Sciatic nerve (tissue), 2 donors: ENCODE measurements around the gene ZFPM1. TPM values are rescaled to one million over a fixed set of nuclear protein-coding genes. Genes with fewer than 3 reads are reported as not detected.

Experiments
- ATAC-seq: fragments of 200-7000 bp; cut with Tn5 transposase; one replicate; pipeline ENCODE4 v1.9.1; 2020; ENCODE audit warnings: mild to moderate bottlenecking, moderate library complexity
- DNase-seq: peaks from one replicate; pipeline ENCODE4 v3.0.0-alpha.2; 2020; ENCODE audit warnings: low spot score
- intact Hi-C: fragments of 100-400 bp; cut with DNase I; formaldehyde crosslinking; loops from one replicate; pipeline ENCODE4 v1.14.2; 2022
- total RNA-seq: library from RNA; stranded (reverse); fragmentation: NEBNext Ultra II Directional; extraction: Animal tissue kit (Norgen Biotek cat#: 25700); gene quantifications from one replicate; pipeline ENCODE4 v1.2.1, GENCODE V29; 2021
- donor health status: DM: no; HTN: no; CAD: no.
- donor health status: DM: no; HTN: no; CAD: no.

ZFPM1 gene
- total RNA-seq, 1 donor from 2014 or later = 3.9 TPM

DNA sequence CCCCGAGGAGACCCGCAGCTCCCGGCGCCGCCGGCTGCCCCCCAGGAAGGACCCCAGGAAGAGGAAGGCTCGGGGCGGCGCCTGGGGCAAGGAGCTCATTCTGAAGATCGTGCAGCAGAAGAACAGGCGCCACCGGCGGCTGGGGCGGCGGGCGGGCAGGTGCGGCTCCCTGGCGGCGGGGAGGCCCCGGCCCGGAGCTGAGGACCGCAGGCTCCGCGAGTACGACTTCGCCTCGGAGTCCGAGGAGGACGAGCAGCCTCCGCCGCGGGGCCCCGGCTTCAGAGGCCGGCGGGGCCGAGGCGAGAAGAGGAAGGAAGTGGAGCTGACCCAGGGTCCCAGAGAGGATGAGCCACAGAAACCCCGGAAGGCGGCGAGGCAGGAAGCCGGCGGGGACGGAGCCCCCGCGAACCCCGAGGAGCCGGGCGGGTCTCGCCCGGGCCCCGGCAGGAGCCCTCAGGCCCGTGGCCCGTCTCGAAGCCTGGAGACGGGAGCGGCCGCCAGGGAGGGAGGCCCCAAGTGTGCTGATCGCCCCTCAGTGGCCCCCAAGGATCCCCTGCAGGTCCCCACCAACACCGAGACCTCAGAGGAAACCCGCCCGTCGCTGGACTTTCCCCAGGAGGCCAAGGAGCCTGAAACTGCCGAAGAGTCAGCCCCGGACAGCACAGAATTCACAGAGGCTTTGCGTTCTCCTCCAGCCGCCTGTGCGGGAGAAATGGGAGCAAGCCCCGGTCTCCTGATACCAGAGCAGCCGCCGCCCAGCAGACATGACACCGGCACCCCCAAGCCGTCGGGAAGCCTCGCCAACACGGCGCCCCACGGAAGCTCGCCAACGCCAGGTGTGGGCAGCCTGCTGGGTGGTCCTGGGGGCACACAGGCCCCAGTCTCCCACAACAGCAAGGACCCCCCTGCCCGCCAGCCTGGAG is 22.3 kb upstream of the ZFPM1 start:
- intact Hi-C loops = no loop called here
- ATAC-seq (no peak), DNase-seq (no peak)

DNA sequence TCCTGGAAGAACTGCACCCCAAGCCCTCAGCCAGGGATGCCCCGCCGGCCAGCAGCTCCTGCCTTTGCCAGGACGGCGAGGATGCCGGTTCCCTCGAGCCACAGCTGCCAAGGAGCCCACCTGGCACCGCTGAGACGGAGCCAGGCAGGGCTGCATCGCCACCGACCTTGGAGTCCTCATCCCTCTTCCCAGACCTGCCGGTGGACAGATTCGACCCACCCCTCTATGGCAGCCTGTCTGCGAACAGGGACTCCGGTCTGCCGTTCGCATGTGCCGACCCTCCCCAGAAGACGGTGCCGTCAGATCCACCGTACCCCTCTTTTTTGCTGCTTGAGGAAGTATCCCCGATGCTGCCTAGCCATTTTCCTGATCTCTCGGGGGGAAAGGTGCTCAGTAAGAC is 21.4 kb upstream of the ZFPM1 start:
- DNase-seq (no peak), ATAC-seq (no peak)
- intact Hi-C loops = no loop called here

DNA sequence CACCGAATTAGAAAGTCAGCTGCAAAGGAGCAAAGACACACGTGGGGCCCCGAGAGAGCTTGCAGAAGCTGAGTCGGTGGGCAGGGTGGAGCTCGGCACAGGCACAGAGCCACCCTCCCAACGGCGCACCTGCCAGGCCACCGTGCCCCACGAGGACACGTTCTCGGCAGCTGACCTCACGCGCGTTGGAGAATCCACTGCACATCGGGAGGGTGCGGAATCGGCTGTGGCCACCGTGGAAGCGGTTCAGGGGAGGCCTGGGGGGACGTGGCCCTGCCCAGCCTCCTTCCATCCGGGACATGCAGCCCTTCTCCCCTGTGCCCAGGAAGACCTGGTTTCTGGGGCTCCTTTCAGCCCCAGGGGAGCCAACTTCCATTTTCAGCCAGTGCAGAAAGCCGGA is 20.9 kb upstream of the ZFPM1 start:
- ATAC-seq (no peak), DNase-seq (no peak)
- intact Hi-C loops = no loop called here

DNA sequence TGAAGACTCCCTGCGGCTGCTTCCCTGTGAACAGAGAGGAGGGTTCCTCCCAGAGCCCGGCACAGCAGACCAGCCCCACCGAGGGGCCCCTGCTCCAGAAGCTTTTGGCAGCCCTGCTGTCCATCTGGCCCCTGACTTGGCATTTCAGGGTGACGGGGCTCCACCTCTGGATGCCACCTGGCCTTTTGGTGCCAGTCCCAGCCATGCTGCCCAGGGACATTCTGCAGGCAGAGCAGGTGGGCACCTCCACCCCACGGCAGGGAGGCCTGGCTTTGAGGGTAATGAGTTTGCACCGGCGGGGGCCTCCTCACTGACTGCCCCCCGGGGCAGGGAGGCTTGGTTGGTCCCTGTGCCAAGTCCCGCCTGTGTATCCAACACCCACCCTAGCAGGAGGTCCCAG is 20.3 kb upstream of the ZFPM1 start:
- intact Hi-C loops = no loop called here

DNA sequence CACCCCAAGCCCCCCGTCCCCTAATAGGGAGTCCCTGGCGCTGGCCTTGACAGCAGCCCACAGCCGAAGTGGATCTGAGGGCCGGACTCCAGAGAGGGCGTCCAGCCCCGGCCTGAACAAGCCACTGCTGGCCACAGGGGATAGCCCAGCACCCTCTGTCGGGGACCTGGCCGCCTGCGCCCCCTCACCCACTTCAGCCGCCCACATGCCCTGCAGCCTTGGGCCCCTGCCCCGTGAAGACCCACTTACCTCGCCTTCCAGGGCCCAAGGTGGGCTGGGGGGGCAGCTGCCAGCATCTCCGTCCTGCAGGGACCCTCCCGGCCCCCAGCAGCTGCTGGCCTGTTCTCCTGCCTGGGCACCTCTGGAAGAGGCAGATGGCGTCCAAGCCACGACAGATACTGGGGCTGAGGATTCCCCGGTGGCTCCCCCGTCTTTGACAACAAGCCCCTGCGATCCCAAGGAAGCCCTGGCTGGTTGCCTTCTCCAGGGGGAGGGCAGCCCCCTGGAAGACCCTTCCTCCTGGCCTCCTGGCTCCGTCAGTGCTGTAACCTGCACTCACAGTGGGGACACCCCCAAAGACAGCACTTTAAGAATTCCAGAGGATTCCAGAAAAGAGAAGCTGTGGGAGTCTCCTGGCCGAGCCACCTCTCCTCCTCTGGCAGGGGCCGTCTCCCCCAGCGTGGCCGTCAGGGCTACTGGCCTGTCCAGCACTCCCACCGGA is 19.3 kb upstream of the ZFPM1 start:
- DNase-seq (no peak), ATAC-seq (no peak)
- intact Hi-C loops = no loop called here

More for the DNA sequence above, 20.3 kb upstream of the ZFPM1 start:
- DNase-seq (no peak), ATAC-seq (no peak)

DNA sequence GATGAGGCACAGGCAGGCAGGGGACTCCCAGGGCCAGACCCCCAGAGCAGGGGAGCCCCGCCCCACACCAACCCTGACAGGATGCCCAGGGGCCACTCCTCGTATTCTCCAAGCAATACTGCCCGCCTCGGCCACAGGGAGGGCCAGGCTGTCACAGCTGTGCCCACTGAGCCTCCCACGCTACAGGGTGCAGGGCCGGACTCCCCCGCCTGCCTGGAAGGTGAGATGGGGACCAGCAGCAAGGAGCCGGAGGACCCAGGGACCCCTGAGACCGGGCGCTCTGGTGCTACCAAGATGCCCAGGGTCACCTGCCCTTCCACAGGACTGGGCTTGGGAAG is 18.8 kb upstream of the ZFPM1 start:
- intact Hi-C loops = no loop called here
- DNase-seq = no peak
- no peak for ATAC-seq

DNA sequence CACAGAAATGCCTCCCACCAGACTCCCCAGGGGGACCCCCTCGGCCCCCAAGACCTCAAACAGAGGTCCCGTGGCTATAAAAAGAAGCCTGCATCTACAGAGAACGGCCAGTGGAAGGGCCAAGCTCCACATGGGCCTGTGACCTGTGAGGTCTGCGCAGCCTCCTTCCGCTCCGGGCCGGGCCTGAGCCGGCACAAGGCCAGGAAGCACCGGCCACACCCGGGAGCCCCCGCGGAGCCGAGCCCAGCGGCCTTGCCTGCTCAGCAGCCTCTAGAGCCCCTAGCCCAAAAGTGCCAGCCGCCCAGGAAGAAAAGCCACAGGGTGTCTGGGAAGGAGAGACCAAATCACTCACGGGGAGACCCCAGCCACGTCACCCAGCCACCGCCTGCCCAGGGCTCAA is 18.3 kb upstream of the ZFPM1 start:
- intact Hi-C loops = no loop called here
- no peak for ATAC-seq

DNA sequence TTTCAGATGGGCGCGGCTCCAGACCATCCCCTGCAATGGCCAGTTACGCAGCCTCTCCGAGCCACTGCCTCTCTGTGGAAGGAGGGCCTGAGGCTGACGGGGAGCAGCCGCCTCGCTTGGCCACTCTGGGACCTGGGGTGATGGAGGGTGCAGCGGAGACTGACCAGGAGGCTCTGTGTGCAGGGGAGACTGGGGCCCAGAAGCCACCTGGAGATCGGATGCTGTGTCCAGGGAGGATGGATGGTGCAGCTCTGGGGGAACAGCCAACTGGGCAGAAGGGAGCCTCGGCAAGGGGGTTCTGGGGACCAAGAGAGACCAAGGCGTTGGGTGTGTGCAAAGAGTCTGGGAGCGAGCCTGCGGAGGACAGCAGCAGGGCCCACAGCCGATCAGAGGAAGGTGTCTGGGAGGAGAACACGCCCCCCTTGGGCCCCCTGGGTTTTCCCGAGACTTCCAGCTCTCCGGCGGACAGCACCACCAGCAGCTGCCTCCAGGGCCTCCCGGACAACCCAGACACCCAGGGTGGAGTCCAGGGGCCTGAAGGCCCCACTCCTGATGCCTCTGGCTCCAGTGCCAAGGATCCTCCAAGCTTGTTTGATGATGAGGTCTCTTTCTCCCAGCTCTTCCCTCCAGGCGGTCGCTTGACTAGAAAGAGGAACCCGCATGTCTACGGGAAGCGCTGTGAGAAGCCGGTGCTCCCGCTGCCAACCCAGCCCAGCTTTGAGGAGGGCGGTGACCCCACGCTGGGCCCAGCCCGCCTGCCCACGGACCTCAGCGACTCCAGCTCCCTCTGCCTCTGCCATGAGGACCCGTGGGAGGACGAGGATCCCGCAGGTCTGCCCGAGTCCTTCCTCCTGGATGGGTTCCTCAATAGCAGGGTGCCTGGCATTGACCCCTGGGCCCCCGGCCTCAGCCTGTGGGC is 17.4 kb upstream of the ZFPM1 start:
- no peak for DNase-seq
- intact Hi-C loops = no loop called here

More for the DNA sequence above, 18.3 kb upstream of the ZFPM1 start:
- DNase-seq = no peak

DNA sequence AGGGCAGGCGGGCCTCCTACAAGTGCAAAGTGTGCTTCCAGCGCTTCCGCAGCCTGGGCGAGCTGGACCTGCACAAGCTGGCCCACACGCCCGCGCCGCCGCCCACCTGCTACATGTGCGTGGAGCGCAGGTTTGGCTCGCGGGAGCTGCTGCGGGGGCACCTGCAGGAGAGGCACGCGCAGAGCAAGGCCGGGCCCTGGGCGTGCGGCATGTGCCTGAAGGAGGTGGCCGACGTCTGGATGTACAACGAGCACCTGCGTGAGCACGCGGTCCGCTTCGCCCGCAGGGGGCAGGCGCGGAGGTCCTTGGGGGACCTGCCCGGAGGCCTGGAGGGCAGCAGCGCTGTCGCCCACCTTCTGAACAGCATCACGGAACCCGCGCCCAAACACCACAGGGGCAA is 16.3 kb upstream of the ZFPM1 start:
- intact Hi-C loops = no loop called here
- ATAC-seq = no peak
- DNase-seq = no peak

More for the DNA sequence above, 17.4 kb upstream of the ZFPM1 start:
- no peak for ATAC-seq

DNA sequence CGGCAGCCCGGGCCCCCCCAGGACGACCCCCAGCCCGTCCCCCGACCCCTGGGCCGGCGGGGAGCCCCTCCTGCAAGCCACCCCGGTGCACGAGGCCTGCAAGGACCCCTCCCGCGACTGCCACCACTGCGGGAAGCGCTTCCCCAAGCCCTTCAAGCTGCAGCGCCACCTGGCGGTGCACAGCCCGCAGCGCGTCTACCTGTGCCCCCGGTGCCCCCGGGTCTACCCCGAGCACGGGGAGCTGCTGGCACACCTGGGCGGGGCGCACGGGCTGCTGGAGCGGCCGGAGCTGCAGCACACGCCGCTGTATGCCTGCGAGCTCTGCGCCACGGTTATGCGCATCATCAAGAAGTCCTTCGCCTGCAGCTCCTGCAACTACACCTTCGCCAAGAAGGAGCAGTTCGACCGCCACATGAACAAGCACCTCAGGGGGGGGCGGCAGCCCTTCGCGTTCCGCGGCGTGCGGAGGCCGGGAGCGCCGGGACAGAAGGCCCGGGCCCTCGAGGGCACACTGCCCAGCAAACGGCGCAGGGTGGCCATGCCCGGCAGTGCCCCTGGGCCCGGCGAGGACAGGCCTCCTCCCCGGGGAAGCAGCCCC is 15.6 kb upstream of the ZFPM1 start:
- intact Hi-C loops = no loop called here
- DNase-seq = peak; percentile 77
- ATAC-seq = no peak

DNA sequence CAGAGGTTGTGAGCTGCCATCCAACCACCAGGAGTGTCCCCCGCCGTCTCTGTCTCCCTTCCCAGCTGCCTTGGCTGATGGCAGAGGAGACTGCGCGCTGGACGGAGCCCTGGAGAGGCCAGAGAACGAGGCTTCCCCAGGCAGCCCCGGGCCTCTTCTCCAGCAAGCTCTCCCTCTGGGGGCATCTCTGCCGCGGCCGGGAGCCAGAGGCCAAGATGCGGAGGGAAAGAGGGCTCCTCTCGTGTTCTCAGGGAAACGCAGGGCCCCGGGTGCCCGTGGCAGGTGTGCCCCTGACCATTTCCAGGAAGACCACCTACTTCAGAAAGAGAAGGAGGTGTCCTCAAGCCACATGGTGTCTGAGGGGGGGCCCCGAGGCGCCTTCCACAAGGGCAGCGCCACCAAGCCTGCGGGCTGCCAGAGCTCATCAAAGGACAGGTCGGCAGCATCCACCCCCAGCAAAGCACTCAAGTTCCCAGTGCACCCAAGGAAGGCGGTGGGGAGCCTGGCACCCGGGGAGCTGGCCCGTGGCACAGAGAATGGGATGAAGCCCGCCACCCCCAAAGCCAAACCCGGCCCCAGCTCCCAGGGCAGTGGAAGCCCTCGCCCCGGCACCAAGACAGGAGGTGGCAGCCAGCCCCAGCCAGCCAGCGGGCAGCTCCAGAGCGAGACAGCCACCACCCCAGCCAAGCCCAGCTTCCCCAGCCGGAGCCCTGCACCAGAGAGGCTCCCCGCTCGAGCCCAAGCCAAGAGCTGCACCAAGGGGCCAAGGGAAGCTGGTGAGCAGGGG is 14.8 kb upstream of the ZFPM1 start:
- intact Hi-C loops = no loop called here
- ATAC-seq (no peak), DNase-seq (no peak)

DNA sequence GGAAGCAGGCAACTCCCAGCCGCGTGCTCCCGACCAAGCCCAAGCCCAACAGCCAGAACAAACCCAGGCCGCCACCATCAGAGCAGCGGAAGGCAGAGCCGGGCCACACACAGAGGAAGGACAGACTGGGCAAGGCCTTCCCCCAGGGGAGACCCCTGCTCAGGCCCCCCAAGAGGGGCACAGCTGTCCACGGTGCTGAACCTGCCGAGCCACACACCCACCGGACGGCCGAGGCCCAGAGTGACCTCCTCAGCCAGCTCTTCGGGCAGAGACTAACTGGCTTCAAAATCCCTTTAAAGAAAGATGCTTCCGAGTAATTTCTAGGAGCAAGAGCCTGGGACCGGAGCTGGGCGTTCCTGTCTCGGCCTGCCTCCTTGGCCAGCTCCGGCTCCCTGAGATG is 14.1 kb upstream of the ZFPM1 start:
- ATAC-seq = no peak
- intact Hi-C loops = no loop called here
- DNase-seq = no peak

DNA sequence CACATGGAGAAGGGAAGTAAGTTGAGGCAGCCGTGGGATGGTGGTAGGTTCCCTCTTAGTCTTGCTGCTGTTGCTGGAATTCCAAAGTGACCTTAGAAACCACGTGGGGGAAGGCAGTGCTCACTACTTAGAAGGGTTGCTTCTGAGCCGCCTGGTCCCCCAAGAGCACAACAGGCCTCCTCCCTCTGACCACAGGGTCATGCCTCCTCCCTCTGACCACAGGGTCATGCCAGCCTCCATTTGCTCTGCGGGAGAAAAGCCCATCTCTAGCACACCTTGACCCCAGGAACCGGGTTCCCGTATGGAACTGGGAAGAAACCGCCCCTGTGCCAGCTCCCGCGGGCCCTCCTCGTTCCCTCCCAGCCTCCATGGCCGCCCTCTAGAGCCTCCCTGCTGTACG is 13.4 kb upstream of the ZFPM1 start:
- DNase-seq = no peak
- ATAC-seq = no peak
- intact Hi-C loops = no loop called here

DNA sequence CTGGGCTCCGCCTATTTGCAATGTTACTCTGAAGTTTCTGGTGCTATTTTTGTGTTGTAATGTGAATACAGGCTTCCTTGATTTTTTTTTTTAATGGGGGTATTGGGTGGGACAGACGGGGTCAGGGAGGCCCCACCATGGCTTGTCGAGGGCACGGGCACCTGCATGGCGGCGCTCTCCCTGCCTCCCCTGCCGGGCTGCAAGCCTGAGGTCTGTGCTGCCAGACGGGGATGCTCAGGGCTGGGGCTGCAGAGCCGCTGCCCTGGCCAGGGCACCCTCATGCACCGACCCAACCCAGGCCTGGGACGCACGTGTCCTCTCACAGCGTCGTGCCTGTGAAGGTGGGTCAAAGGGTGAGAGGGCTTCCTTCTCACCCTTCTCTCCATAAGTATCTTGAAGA is 13.0 kb upstream of the ZFPM1 start:
- intact Hi-C loops = no loop called here
- no peak for ATAC-seq

DNA sequence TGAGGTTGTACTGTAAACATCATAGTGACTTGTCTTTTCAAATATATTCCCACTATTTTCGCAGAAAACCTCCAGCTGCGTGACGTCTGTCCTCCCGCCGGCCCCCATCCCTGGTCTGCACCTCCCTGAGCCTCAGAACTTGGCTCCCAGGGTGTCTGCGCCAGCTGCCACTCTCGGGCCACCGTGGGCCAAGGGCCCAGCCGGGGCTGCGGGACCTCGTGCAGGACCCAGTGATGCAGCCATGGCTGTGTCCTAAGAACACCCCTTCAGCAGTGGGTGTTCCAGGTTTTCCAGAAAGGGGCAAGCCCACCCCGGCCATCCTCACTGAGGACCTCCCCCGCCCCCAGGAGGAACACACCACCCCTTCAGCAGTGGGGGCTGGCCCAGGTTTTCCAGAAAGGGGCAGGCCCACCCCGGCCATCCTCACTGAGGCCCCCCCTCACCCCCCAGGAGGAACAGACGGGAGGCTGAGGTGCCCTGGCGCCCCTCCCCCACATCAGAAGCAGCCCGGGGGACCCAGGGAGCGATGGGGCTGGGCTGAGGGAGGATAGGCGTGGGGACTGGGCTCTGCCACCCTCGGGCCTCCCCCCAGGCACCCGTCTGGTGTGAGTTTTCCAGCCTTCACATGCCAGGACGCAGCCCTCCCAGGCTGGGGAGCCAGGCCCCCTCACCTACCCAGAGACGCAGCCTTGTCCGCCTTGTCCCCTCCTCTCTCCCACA is 12.2 kb upstream of the ZFPM1 start:
- intact Hi-C loops = no loop called here
- ATAC-seq = no peak
- DNase-seq = no peak

More for the DNA sequence above, 13.0 kb upstream of the ZFPM1 start:
- DNase-seq = no peak

DNA sequence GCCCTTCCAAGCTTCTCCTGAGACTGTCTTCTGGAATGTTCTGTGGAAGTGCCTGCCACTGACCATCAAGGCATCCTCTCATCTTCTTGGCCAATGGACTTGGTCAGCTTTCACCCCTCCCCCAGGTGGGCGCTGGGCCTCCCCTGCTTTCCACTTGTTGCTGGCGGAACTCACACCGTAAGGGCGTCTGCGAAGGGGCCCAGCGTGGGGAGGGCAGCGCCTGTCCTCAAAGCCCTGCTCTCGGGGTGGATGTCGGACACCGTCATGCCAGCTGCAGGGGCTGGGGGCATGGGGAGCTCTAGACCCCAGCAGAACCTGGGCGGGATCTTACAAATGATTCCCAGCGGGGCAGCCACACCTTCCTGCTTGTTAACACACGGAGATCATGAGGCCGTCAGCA is 11.6 kb upstream of the ZFPM1 start:
- ATAC-seq (no peak), DNase-seq (no peak)
- intact Hi-C loops = no loop called here

DNA sequence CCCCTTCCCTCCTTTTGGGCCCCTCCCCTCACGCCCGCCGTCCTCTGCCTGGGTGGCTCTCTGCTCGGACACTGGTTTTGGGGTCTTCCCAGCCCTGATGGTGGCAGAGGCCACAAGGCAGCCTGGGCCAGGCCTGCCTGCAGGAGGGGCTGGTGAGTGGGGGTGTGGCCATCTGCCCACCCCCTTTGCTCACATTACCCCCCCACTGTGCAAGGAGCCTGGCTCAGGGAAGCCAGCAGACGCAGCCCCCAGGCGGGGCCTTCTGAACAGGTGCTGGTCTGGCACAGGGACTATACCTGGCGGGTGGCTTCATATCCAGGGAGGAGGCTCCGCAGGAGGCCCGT is 10.7 kb upstream of the ZFPM1 start:
- ATAC-seq (no peak), DNase-seq (no peak)
- intact Hi-C loops = loop anchor here (2.0 kb wide), 1 partner anchor 86 kb away; no protein-coding TSS in a partner anchor
